ENCODE measurements around the gene KCNJ1. TPM values are rescaled to one million over a fixed set of nuclear protein-coding genes. Genes with fewer than 3 reads are reported as not detected.
A peak's percentile ranks its signal among the peaks of the same experiment; 100 is the strongest.

The KCNJ1 gene
- total RNA-seq, 1 experiment from 2014 or later, result not detected

- DNase-seq (ENCODE audit: low spot score), result no peak
- H3K36me3 ChIP-seq (ENCODE audit: insufficient read depth, low read length, poor library complexity, severe bottlenecking), result no peaks in the 10 kb centered on the region
- TF ChIP-seq CTCF (conservative IDR thresholded peaks at IDR 0.05; ENCODE audit: low read depth, low read length) (no peak), EZH2 (IDR thresholded peaks at IDR 0.05; ENCODE audit: borderline replicate concordance, low read depth, low read length, poor library complexity, severe bottlenecking) (no peak)
- intact Hi-C loops (cut with micrococcal nuclease; ENCODE audit: unreplicated experiment), result loop anchor here (5.0 to 10.0 kb wide), 3 partner anchors 235 to 865 kb away; no protein-coding TSS in a partner anchor
- H3K27ac ChIP-seq (ENCODE audit: low read depth, low read length, poor library complexity, severe bottlenecking), result no peak overlapping the region
- POLR2A ChIA-PET (ENCODE audit: low non-redundant PET), result no interaction called here
- H3K27me3 ChIP-seq (replicated peaks; ENCODE audit: insufficient read depth, low read depth, low read length, poor library complexity), result no peaks in the 10 kb centered on the region
- H3K9me3 ChIP-seq (ENCODE audit: low read depth, low read length, poor library complexity, severe bottlenecking), result no peaks in the 10 kb centered on the region
- no TSS peak for BruUV-seq (replicated peaks)
- H3K4me3 ChIP-seq (ENCODE audit: low read depth, low read length, poor library complexity, severe bottlenecking), result no peak overlapping the region
- H3K4me1 ChIP-seq (ENCODE audit: insufficient read depth, low read length, poor library complexity, severe bottlenecking), result peaks cover 4% of the 10 kb centered on the region
- CTCF ChIA-PET, result no interaction called here
Observed at GRCh38 chr11:128882451-128882850, 15.4 kb upstream of the KCNJ1 start.

- BruUV-seq (replicated peaks), result no TSS peak
Observed at GRCh38 chr11:128881221-128881620, 14.1 kb upstream of the KCNJ1 start.

GRCh38 chr11:128879817-128880216, 12.7 kb upstream of the KCNJ1 start:
- intact Hi-C loops (cut with micrococcal nuclease; ENCODE audit: unreplicated experiment), result loop anchor here (5.0 to 10.0 kb wide), 3 partner anchors 237 to 867 kb away; no protein-coding TSS in a partner anchor
- no TSS peak for BruUV-seq (replicated peaks)
- TF ChIP-seq EZH2 (IDR thresholded peaks at IDR 0.05; ENCODE audit: borderline replicate concordance, low read depth, low read length, poor library complexity, severe bottlenecking) (no peak), CTCF (conservative IDR thresholded peaks at IDR 0.05; ENCODE audit: low read depth, low read length) (no peak)
- Histone ChIP-seq H3K36me3 (ENCODE audit: insufficient read depth, low read length, poor library complexity, severe bottlenecking) (no peaks in the 10 kb centered on the region), H3K27me3 (replicated peaks; ENCODE audit: insufficient read depth, low read depth, low read length, poor library complexity) (no peaks in the 10 kb centered on the region), H3K27ac (ENCODE audit: low read depth, low read length, poor library complexity, severe bottlenecking) (no peak overlapping the region), H3K9me3 (ENCODE audit: low read depth, low read length, poor library complexity, severe bottlenecking) (no peaks in the 10 kb centered on the region), H3K4me1 (ENCODE audit: insufficient read depth, low read length, poor library complexity, severe bottlenecking) (peaks cover 4% of the 10 kb centered on the region), H3K4me3 (ENCODE audit: low read depth, low read length, poor library complexity, severe bottlenecking) (no peak overlapping the region)
- DNase-seq (ENCODE audit: low spot score), result no peak
- POLR2A ChIA-PET (ENCODE audit: low non-redundant PET), result no interaction called here
- CTCF ChIA-PET, result no interaction called here

More at GRCh38 chr11:128881221-128881620, 14.1 kb upstream of the KCNJ1 start:
- Histone ChIP-seq H3K4me1 (ENCODE audit: insufficient read depth, low read length, poor library complexity, severe bottlenecking) (peaks cover 4% of the 10 kb centered on the region), H3K9me3 (ENCODE audit: low read depth, low read length, poor library complexity, severe bottlenecking) (no peaks in the 10 kb centered on the region), H3K27ac (ENCODE audit: low read depth, low read length, poor library complexity, severe bottlenecking) (no peak overlapping the region), H3K4me3 (ENCODE audit: low read depth, low read length, poor library complexity, severe bottlenecking) (no peak overlapping the region), H3K27me3 (replicated peaks; ENCODE audit: insufficient read depth, low read depth, low read length, poor library complexity) (no peaks in the 10 kb centered on the region), H3K36me3 (ENCODE audit: insufficient read depth, low read length, poor library complexity, severe bottlenecking) (no peaks in the 10 kb centered on the region)
- ChIA-PET CTCF (interaction anchor here (1.3 kb wide), 1 partner anchor 75 kb away, joined by 6 read pairs; no protein-coding TSS in a partner anchor), POLR2A (ENCODE audit: low non-redundant PET) (no interaction called here)
- peak; percentile 62 for DNase-seq (ENCODE audit: low spot score)
- TF ChIP-seq EZH2 (IDR thresholded peaks at IDR 0.05; ENCODE audit: borderline replicate concordance, low read depth, low read length, poor library complexity, severe bottlenecking) (no peak), CTCF (conservative IDR thresholded peaks at IDR 0.05; ENCODE audit: low read depth, low read length) (0 out of 2 replicates have a peak, but pooled peaks have one; percentile 7)
- intact Hi-C loops (cut with micrococcal nuclease; ENCODE audit: unreplicated experiment), result loop anchor here (5.0 to 10.0 kb wide), 3 partner anchors 236 to 866 kb away; no protein-coding TSS in a partner anchor

All from A673 (cell line).